Testis (tissue), 2 donors: ENCODE data around the gene FSTL4.

Experiments
- CTCF ChIP-seq, 3 experiments: fragments of 450-650 bp in 2 of 3; fragments of 200-600 bp in 1 of 3; sonication (generic) in 1 of 3; IDR thresholded peaks; one replicate each; pipeline ENCODE4 v1.5.1; 2016 to 2019; ENCODE audit warnings: antibody characterized with exemption in 3 of 3, mild to moderate bottlenecking in 2 of 3, moderate library complexity in 1 of 3
- POLR2A ChIP-seq: fragments of 450-650 bp; IDR thresholded peaks from one replicate; pipeline ENCODE4 v1.6.1; 2017; ENCODE audit warnings: antibody characterized with exemption, mild to moderate bottlenecking, moderate library complexity

- no peak for TF ChIP-seq CTCF (IDR thresholded peaks at IDR 0.05)
- TF ChIP-seq POLR2A = no peak
Measured at GRCh38 chr5:133203317-133204305, 408.7 kb downstream of the FSTL4 start.
